ENCODE results near the gene DENND1A.

DNA sequence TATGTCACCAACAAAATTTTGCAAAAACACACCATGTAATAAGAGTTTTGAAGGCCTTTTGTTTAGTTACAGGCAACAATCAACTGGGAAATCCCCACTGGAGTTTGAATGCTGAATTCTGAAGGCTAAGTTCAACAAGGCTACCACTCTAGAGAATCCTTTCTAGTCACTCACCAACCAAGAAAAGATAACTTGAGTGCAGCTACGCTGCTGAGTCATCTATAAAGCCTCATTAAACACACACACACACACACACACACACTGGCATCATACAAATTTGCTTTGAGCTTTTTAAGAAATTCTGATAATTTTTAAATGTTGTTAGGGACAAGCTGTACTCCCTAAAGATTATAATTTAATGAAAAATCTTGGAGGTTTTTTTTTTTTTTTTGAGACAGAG is 219.6 kb downstream of the DENND1A start:
- TF ChIP-seq POLR2A (IDR thresholded peaks at IDR 0.05), result no peak
- TF ChIP-seq, protein P1, sequence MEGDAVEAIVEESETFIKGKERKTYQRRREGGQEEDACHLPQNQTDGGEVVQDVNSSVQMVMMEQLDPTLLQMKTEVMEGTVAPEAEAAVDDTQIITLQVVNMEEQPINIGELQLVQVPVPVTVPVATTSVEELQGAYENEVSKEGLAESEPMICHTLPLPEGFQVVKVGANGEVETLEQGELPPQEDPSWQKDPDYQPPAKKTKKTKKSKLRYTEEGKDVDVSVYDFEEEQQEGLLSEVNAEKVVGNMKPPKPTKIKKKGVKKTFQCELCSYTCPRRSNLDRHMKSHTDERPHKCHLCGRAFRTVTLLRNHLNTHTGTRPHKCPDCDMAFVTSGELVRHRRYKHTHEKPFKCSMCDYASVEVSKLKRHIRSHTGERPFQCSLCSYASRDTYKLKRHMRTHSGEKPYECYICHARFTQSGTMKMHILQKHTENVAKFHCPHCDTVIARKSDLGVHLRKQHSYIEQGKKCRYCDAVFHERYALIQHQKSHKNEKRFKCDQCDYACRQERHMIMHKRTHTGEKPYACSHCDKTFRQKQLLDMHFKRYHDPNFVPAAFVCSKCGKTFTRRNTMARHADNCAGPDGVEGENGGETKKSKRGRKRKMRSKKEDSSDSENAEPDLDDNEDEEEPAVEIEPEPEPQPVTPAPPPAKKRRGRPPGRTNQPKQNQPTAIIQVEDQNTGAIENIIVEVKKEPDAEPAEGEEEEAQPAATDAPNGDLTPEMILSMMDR (IDR thresholded peaks at IDR 0.05), result no peak

All from adrenal gland (tissue), 5 donors.